GM19468 (cell line): Measurements from ENCODE around the gene MED25.

Source experiments
- ATAC-seq: cut with Tn5 transposase; IDR thresholded peaks from one replicate; pipeline ENCODE4 v1.9.1; 2021; ENCODE audit warnings: mild to moderate bottlenecking, moderate library complexity, moderate number of reproducible peaks; ENCODE audit not compliant: unreplicated experiment; ENCODE audit errors: extremely low read depth

The MED25 gene

GRCh38 chr19:49817964-49818648 is at the start of gene MED25:
Gene MED25, plus strand, starts transcription at chr19:49818289. Its CDS starts 53 bp downstream, at chr19:49818342.
- peak; percentile 40 for ATAC-seq

- no peak for ATAC-seq
Observed at GRCh38 chr19:49770529-49770928, 47.6 kb upstream of the MED25 start.

DNA sequence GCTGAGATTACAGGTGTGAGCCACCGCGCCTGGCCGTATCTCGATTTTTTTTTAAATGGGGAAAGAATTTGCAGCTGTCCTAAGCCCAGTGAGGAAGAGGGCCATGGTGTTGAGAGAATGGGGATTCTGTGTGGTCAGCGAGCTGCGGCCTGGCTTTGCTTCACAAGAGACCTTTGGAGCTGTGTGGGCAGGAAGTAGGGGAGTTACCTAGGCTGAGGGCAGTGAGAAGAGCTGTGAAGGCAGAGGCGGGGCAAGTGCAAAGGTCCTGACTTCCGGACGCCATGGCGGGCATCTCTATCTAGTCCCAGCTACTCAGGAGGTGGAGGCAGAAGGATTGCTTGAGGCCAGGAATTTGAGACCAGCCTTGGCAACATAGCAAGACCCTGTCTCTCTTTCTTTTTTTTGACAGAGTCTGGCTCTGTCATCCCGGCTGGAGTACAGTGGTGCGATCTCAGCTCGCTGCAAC is 46.4 kb upstream of the MED25 start:
- ATAC-seq: no peak

DNA sequence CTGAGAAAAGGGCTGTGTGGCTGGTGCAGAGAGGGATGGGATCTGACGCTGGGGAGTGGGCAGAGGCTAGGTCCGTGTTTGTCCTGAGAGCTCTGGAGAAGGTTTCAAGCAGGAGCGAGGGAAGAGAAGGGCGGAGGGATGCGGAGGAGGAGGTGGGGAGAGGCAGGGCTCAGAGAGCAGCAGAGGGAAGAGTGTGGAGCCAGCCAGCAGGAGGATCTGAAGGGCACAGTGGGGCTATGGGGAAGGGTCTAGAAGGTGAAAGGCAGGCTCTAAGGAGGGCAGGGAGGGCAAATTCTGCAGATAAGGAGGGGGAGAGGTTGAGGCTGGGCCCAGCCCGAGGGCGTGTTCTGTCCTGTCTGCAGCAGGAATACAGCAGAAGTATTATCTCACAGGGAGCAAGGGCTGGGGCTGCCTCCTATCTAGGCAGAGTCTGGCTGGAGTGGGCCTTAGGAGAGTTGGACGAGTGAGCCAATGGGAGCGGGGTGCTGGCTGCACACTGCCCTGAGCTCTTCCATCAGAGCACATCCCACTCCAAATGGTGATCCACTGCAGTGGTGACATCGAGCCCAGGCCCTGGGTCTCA is 45.1 kb upstream of the MED25 start:
- ATAC-seq: no peak

- ATAC-seq: no peak
Observed at GRCh38 chr19:49773663-49774350, 44.3 kb upstream of the MED25 start.

- ATAC-seq: no peak
Observed at GRCh38 chr19:49774969-49775368, 43.1 kb upstream of the MED25 start.

DNA sequence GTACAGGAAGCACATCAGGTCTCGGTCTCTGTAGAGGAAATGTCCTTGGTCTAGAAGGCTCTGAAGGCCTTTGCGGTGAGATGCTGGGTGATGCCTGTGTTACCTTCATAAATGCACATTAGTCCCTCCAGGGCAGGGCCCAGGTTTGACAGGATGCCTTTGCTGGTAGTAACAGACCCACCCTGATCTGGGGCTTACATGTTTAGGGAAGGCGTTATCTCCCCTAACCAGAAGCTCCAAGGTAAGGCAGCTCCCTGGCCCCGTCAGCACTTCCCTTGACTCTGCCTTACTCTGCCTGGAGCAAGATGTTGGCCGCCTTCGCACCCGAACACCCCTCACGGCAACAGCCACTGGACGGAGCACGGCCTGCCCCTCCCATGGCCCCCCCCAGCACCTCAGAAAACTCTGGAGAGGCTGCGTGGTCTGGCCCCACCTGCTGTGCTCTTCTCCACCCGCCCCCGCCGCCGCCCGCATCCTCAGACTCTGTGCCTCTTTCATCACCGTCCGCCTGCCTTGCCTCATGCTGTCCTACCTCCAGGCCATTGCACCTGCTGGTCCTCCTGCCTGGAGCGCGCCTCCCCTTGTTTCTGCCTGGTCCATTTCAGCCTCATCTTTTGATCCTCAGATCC is 42.2 kb upstream of the MED25 start:
- no peak for ATAC-seq

DNA sequence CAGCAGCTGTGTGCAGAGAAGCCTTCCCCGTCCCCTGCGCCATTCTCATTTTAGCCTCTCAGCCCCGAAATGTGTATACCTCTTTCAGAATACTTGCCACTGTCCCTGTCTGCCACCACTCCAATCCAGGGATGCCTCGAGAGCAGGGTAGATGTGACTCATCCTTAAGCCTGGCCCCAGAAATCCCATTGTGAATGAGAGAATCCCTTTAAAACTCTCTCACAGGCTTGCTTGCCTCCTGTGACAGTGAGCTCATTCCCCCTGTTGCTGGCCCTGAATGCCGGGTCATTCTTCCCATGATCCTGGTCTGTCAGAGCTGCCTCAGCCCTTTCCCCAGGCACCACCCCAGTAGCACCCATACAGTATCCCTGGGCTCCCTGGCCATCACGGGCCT is 41.7 kb upstream of the MED25 start:
- no peak for ATAC-seq

GRCh38 chr19:49779731-49780555 is 38.1 kb upstream of the MED25 start:
- ATAC-seq: no peak

DNA sequence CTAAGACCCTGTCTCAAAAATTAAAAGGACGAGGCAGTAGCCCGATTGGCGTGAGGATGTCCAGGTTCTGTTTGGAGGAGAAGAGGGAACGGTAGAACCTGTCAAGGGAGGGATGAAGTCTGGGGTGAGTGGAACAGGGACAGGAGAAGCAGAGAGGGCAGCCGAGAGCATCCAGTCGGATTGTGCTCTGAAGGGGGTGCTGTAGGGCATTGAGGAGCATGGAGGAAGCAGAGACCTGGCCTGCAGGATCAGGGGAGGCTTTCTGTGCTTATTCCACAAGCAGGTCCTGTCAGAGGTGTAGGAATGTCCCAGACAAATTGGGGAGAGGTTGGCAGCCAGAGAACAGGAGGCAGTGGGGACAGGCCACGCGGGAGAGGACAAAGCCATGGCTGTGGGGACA is 37.2 kb upstream of the MED25 start:
- ATAC-seq: no peak

- ATAC-seq: no peak
Observed at GRCh38 chr19:49781394-49781793, 36.7 kb upstream of the MED25 start.

DNA sequence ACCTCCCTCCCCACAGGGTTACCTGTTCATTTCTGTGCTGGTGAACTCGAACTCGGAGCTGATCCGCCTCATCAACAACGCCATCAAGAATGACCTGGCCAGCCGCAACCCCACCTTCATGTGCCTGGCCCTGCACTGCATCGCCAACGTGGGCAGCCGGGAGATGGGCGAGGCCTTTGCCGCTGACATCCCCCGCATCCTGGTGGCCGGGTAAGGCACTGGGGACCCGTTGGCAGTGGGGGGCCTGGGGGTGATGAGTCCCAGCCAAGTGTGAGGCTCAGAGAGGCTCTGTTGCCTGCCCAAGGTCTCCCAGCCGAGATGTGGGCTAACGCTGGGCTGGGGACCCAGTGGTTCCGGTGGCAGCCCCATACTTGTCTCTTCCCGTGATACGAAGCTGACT is 35.6 kb upstream of the MED25 start:
- ATAC-seq: no peak

DNA sequence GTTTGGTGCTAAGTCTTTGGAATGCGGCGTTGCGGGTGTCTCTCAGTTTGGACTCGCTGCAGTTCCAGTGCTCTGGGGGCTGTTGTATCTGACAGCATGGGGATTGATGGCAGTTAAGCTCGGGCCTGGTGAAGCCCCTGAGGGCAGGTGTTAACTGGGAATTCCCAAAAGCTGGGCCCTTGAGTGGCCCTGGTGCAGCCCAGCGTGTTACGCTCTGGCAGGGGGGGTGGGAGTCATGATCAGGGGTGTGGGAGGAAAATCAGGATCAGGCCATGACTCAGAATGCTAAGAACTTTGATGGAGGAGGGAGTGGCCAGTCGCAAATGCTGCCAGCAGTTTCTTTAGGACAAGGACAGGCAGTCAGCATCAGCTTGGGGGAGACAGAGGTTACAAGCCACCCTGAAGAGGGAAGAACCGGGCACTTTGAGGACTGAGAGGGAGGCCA is 31.7 kb upstream of the MED25 start:
- ATAC-seq: no peak

DNA sequence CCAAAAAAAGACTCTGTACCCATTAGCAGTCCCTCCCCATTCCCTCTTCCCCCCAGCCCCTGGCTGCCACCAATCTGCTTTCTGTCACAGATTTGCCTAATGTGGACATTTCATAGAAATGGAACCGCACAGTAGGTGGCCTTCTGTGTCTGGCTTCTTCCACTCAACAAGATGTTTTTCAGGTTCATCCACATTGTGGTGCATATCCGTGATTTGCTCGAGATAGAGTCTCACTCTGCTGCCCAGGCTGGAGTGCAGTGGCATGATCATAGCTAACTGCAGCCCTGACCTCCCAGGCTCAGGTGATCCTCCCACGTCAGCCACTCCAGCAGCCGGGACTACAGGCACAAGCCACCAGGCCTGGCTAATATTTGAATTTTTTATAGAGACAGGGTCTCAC is 30.3 kb upstream of the MED25 start:
- no peak for ATAC-seq

- no peak for ATAC-seq
Observed at GRCh38 chr19:49788857-49789256, 29.2 kb upstream of the MED25 start.

- no peak for ATAC-seq
Observed at GRCh38 chr19:49790866-49791265, 27.2 kb upstream of the MED25 start.

DNA sequence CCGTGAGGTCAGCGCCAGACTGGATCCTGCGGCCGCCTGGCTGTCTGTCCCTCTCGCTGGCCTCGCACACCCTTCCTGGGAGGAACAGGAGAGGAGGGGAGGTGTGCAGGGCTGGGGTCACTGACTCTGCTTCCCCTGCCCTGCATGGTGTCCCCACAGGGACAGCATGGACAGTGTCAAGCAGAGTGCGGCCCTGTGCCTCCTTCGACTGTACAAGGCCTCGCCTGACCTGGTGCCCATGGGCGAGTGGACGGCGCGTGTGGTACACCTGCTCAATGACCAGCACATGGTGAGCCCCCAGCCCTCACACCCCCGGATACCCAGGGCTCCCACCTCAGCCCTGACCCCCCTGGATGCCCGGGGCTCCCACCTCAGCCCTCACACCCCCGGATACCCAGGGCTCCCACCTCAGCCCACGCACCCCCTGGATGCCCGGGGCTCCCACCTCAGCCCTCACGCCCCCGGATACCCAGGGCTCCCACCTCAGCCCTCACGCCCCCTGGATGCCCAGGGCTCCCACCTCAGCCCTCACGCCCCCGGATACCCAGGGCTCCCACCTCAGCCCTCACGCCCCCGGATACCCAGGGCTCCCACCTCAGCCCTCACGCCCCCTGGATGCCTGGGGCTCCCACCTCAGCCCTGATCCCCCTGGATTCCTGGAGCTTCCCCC is 26.2 kb upstream of the MED25 start:
- ATAC-seq: no peak

GRCh38 chr19:49792829-49793560 is 25.1 kb upstream of the MED25 start:
- no peak for ATAC-seq

DNA sequence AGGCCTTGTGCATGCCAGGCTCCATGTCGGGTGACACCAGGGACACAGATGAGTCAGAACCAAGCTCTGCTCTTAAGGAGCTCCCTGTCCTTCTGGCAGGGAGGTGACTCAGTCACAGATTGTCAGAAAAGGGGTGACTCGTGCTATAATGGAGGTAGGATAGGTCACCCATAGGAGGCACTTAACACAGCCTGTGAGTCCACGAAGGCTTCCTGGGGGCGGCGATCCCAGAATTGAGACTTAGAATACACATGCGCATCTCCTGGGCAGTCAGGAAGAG is 24.6 kb upstream of the MED25 start:
- ATAC-seq: no peak
